SU-DHL-6 (cell line): Measurements from ENCODE around the gene TXNDC11.

ENCODE experiments used
- H2AFZ ChIP-seq: fragments of 200-600 bp; sonication (generic); 2 replicates; pipeline ENCODE4 v1.6.1; 2014; ENCODE audit warnings: low read depth, mild to moderate bottlenecking, moderate library complexity, mixed read lengths, antibody characterized with exemption, low read length; ENCODE audit not compliant: severe bottlenecking
- H3F3A ChIP-seq: fragments of 200-600 bp; shearing (Covaris generic); 2 replicates; pipeline ENCODE4 v1.6.0; 2016; ENCODE audit warnings: antibody characterized with exemption, mild to moderate bottlenecking; ENCODE audit not compliant: insufficient read depth
- H3K27ac ChIP-seq: fragments of 200-600 bp; sonication (generic); 2 replicates; pipeline ENCODE4 v1.5.1; 2016; ENCODE audit warnings: low read depth, mild to moderate bottlenecking, low read length, moderate library complexity, mixed read lengths
- H3K27me3 ChIP-seq: fragments of 200-600 bp; sonication (generic), shearing (Covaris generic); 2 replicates; pipeline ENCODE4 v1.6.0; 2014; ENCODE audit warnings: mild to moderate bottlenecking, low read length
- H3K36me3 ChIP-seq: fragments of 200-600 bp; sonication (generic); 2 replicates; pipeline ENCODE4 v1.6.1; 2014; ENCODE audit warnings: mild to moderate bottlenecking, low read length, mixed read lengths
- H3K4me2 ChIP-seq: fragments of 300-600, 200-600 bp; shearing (Covaris generic), sonication (generic); 2 replicates; pipeline ENCODE4 v1.6.0; 2014; ENCODE audit warnings: low read length, low read depth, mild to moderate bottlenecking; ENCODE audit not compliant: poor library complexity, severe bottlenecking
- H3K4me3 ChIP-seq: fragments of 200-600 bp; sonication (generic); 2 replicates; pipeline ENCODE4 v1.5.1; 2014; ENCODE audit warnings: antibody characterized with exemption, low read length, mild to moderate bottlenecking, mixed read lengths; ENCODE audit not compliant: insufficient read depth, poor library complexity, severe bottlenecking
- H3K79me2 ChIP-seq: fragments of 200-600 bp; sonication (generic); 2 replicates; pipeline ENCODE4 v1.6.1; 2014; ENCODE audit warnings: mild to moderate bottlenecking, low read length, moderate library complexity; ENCODE audit not compliant: insufficient read depth
- H3K9ac ChIP-seq: fragments of 200-600 bp; sonication (generic); 2 replicates; pipeline ENCODE4 v1.7.0; 2014; ENCODE audit warnings: mild to moderate bottlenecking, low read length
- H3K9me2 ChIP-seq: fragments of 200-600 bp; sonication (generic); replicated peaks from 2 replicates; pipeline ENCODE4 v1.6.1; 2014; ENCODE audit warnings: low read length; ENCODE audit not compliant: insufficient read depth
- H3K9me3 ChIP-seq: fragments of 200-600 bp; sonication (generic); 2 replicates; pipeline ENCODE4 v1.6.1; 2014; ENCODE audit warnings: low read length, mixed read lengths; ENCODE audit not compliant: insufficient read depth
- H4K20me1 ChIP-seq: fragments of 200-600 bp; sonication (generic); 2 replicates; pipeline ENCODE4 v1.6.1; 2014; ENCODE audit warnings: low read depth, mild to moderate bottlenecking, antibody characterized with exemption, low read length, moderate library complexity, mixed read lengths
- EZH2phosphoT487 ChIP-seq: fragments of 200-600 bp; sonication (generic), shearing (Covaris generic); conservative IDR thresholded peaks from 2 replicates; pipeline ENCODE4 v1.6.1; 2018; ENCODE audit warnings: mild to moderate bottlenecking, antibody characterized with exemption, low read length, moderate library complexity, mixed read lengths
- TF ChIP-seq, protein P1 (sequence below): fragments of 200-600 bp; sonication (generic); IDR thresholded peaks from one replicate; pipeline ENCODE4 v1.5.1; 2017; ENCODE audit warnings: antibody characterized with exemption, mild to moderate bottlenecking, low read length, moderate library complexity; ENCODE audit not compliant: insufficient read depth, poor library complexity, severe bottlenecking

The TXNDC11 gene

DNA sequence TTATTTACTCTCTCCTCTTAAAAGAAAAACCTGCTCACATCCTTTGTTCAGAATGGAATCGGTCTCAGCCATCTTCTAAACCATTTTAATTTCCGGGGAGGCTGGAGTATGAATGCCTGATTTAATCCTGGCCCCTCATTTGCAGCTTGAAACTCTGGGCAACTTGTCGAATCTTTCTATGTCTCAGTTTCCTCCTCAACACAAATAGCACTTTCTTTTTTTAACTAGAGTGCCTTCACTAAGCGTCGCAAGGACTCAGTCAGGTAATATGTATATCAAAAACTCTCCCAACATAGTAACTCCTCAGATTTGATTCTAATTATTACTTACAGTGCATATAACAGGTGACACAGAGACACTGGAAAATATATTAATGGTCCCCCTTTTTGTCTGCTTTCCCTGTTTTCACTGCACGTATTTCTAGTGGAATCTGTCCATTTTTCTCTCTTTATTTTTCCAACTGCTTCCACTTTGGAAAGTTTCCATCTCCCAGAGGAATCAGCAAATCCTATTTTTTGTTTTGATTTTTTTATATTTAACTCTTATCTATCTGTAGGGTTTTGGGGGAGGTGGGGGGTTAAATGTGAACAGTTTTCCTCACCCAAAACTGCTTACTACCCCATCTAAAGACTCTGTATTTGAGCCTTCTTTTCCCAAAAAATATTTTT, 55.8 kb downstream of the TXNDC11 start:
- Histone ChIP-seq H3K9me2 (no peaks in the 10 kb centered on the region), H3K36me3 (peaks cover 17% of the 10 kb centered on the region), H2AFZ (no peak overlapping the region), H3K79me2 (no peaks in the 10 kb centered on the region), H4K20me1 (no peaks in the 10 kb centered on the region), H3F3A (peaks cover 58% of the 10 kb centered on the region), H3K27me3 (no peaks in the 10 kb centered on the region), H3K9me3 (no peaks in the 10 kb centered on the region), H3K4me2 (peak overlapping the region; percentile 54), H3K27ac (peak overlapping the region; percentile 88), H3K9ac (no peak overlapping the region), H3K4me3 (no peak overlapping the region)
- TF ChIP-seq, protein P1, sequence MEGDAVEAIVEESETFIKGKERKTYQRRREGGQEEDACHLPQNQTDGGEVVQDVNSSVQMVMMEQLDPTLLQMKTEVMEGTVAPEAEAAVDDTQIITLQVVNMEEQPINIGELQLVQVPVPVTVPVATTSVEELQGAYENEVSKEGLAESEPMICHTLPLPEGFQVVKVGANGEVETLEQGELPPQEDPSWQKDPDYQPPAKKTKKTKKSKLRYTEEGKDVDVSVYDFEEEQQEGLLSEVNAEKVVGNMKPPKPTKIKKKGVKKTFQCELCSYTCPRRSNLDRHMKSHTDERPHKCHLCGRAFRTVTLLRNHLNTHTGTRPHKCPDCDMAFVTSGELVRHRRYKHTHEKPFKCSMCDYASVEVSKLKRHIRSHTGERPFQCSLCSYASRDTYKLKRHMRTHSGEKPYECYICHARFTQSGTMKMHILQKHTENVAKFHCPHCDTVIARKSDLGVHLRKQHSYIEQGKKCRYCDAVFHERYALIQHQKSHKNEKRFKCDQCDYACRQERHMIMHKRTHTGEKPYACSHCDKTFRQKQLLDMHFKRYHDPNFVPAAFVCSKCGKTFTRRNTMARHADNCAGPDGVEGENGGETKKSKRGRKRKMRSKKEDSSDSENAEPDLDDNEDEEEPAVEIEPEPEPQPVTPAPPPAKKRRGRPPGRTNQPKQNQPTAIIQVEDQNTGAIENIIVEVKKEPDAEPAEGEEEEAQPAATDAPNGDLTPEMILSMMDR, result no peak
- TF ChIP-seq EZH2phosphoT487, result no peak

DNA sequence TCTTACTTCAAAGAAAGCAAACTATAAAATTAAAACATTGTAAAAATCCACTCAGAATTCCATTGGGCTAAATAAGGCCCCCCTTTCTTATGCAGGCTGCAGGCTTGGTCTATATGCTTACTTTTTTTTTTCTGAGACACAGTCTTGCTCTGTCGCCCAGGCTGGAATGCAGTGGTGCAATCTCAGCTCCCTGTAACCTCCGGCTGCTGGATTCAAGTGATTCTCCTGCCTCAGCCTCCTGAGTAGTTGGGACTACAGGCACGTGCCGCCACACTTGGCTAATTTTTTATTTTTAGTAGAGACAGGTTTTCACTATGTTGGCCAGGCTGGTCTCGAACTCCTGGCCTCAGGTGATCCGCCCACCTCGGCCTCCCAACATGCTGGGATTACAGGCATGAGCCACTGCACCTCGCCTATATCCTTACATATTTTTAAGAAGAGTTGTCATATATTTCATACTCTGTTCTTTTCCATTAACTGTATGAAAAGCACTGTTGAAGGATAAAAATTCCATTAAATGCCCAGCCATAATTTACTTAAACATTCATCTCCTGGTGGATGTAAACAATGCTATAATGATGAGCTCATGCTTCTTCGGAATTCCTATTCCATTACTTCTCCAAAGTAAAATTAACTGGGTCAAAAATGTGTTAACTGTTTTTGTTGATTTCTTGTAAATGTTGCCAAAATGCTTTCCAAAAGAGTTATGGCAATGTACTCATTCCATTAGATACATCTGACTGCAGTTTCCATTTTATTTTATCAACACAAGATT, 56.6 kb downstream of the TXNDC11 start:
- H4K20me1 ChIP-seq, result no peaks in the 10 kb centered on the region
- H3F3A ChIP-seq, result peaks cover 64% of the 10 kb centered on the region
- H3K27ac ChIP-seq, result peak overlapping the region; percentile 88
- H3K4me3 ChIP-seq, result no peak overlapping the region
- H3K4me2 ChIP-seq, result peak overlapping the region; percentile 54
- TF ChIP-seq, protein P1, result no peak
- no peak for TF ChIP-seq EZH2phosphoT487
- no peaks in the 10 kb centered on the region for H3K79me2 ChIP-seq
- no peak overlapping the region for H2AFZ ChIP-seq
- no peaks in the 10 kb centered on the region for H3K9me2 ChIP-seq
- no peaks in the 10 kb centered on the region for H3K27me3 ChIP-seq
- H3K36me3 ChIP-seq, result peaks cover 15% of the 10 kb centered on the region
- no peak overlapping the region for H3K9ac ChIP-seq
- no peaks in the 10 kb centered on the region for H3K9me3 ChIP-seq

DNA sequence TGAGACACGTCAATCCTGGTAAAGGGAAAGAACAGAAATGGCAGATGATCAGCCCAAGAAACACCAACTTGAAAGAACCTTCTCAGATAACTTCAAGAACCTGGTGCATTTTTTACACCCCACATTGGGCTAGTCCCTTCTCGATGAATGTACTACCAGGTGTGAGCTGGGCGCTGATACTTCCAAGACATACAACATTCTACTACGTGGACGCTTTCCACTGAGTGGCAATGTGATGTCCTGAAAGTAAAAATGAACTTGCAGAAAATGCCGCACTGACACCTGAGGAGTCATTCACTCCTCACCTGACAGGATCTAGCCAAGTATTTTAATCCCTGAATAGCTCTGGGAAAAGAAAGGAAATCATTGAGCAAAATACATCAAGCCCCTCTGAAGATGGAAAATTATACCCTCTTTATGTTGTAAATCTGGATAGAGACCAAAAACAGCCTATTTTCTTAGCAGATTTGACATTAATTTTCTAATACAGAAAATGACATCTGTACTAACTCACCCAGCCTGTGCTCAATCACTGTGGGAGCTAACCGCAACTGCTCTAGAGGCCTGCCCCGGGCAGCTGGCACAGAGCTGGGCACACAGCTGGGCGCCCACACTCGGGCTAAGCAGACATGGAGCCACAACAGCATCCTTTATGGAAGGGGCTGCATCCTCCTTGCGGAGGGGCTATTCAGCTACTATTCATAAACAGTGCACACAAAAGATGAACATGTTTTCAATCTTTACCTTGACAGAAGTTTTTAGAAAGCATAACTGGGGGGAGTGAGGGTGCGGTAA, 58.2 kb downstream of the TXNDC11 start:
- Histone ChIP-seq H2AFZ (no peak overlapping the region), H3K9me2 (no peaks in the 10 kb centered on the region), H3F3A (peaks cover 53% of the 10 kb centered on the region), H3K9me3 (no peaks in the 10 kb centered on the region), H3K27me3 (no peaks in the 10 kb centered on the region), H3K27ac (no peak overlapping the region), H3K79me2 (no peaks in the 10 kb centered on the region; the same call in 1 of the 2 replicates), H3K36me3 (peaks cover 13% of the 10 kb centered on the region), H3K4me2 (no peak overlapping the region), H3K4me3 (no peak overlapping the region), H3K9ac (no peak overlapping the region), H4K20me1 (no peaks in the 10 kb centered on the region)
- TF ChIP-seq EZH2phosphoT487, result no peak
- TF ChIP-seq, protein P1, result no peak
